ENCODE measurements around the gene EPS8.

EPS8 gene

DNA sequence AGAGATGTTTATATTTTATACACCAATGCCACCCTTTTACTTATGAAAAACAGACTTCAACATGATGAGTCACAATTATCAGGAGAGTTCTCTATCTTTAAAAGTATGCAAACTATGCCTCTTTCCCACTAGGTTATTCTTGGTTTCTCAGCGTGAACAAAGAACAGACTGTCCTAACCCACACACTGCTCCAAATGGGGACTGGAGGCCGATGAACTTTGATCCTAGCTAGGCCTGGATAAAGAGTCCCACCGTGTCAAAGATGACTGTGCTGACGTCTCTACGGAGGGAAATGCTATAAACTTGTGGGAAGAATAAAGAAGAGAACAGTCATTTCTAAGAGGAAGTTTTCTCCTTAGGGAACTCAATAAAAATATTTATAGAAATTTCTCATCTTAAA, 160.1 kb downstream of the EPS8 start:
- H3K9me3 ChIP-seq (ENCODE audit: insufficient read depth, low read depth, low read length): no peaks in the 10 kb centered on the region
- H3K79me2 ChIP-seq (ENCODE audit: insufficient read depth, low read length): no peaks in the 10 kb centered on the region
- no peak for TF ChIP-seq EZH2phosphoT487 (IDR thresholded peaks at IDR 0.05; ENCODE audit: borderline replicate concordance)
- TF ChIP-seq, protein P1, sequence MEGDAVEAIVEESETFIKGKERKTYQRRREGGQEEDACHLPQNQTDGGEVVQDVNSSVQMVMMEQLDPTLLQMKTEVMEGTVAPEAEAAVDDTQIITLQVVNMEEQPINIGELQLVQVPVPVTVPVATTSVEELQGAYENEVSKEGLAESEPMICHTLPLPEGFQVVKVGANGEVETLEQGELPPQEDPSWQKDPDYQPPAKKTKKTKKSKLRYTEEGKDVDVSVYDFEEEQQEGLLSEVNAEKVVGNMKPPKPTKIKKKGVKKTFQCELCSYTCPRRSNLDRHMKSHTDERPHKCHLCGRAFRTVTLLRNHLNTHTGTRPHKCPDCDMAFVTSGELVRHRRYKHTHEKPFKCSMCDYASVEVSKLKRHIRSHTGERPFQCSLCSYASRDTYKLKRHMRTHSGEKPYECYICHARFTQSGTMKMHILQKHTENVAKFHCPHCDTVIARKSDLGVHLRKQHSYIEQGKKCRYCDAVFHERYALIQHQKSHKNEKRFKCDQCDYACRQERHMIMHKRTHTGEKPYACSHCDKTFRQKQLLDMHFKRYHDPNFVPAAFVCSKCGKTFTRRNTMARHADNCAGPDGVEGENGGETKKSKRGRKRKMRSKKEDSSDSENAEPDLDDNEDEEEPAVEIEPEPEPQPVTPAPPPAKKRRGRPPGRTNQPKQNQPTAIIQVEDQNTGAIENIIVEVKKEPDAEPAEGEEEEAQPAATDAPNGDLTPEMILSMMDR (conservative IDR thresholded peaks at IDR 0.05; ENCODE audit: low read length): no peak
- H2AFZ ChIP-seq (ENCODE audit: low read length): no peak overlapping the region
- H3F3A ChIP-seq (ENCODE audit: low read depth): no peaks in the 10 kb centered on the region
- no peaks in the 10 kb centered on the region for H3K27me3 ChIP-seq (ENCODE audit: insufficient read depth, low read length, poor library complexity, severe bottlenecking)
- H3K9me2 ChIP-seq (replicated peaks; ENCODE audit: low read depth, low read length): no peaks in the 10 kb centered on the region
- no peak overlapping the region for H3K9ac ChIP-seq (ENCODE audit: low read depth, low read length, poor library complexity, severe bottlenecking)
- H3K4me1 ChIP-seq (ENCODE audit: insufficient read depth, low read length, poor library complexity, severe bottlenecking): no peaks in the 10 kb centered on the region
- no peaks in the 10 kb centered on the region for H4K20me1 ChIP-seq (ENCODE audit: insufficient read depth, low read length, poor library complexity, severe bottlenecking)
- no peak overlapping the region for H3K4me3 ChIP-seq (ENCODE audit: low read length, poor library complexity, severe bottlenecking)
- H3K36me3 ChIP-seq (ENCODE audit: insufficient read depth, low read length): no peaks in the 10 kb centered on the region
- H3K4me2 ChIP-seq (ENCODE audit: low read depth, low read length, poor library complexity, severe bottlenecking): no peak overlapping the region

GRCh38 chr12:15627995-15628945, 160.9 kb downstream of the EPS8 start:
- no peaks in the 10 kb centered on the region for H3K4me1 ChIP-seq (ENCODE audit: insufficient read depth, low read length, poor library complexity, severe bottlenecking)
- no peaks in the 10 kb centered on the region for H3K36me3 ChIP-seq (ENCODE audit: insufficient read depth, low read length)
- no peaks in the 10 kb centered on the region for H3K9me2 ChIP-seq (replicated peaks; ENCODE audit: low read depth, low read length)
- H3K79me2 ChIP-seq (ENCODE audit: insufficient read depth, low read length): no peaks in the 10 kb centered on the region
- H3K9ac ChIP-seq (ENCODE audit: low read depth, low read length, poor library complexity, severe bottlenecking): no peak overlapping the region
- no peak overlapping the region for H3K4me3 ChIP-seq (ENCODE audit: low read length, poor library complexity, severe bottlenecking)
- H4K20me1 ChIP-seq (ENCODE audit: insufficient read depth, low read length, poor library complexity, severe bottlenecking): no peaks in the 10 kb centered on the region
- TF ChIP-seq, protein P1 (conservative IDR thresholded peaks at IDR 0.05; ENCODE audit: low read length): no peak
- no peak for TF ChIP-seq EZH2phosphoT487 (IDR thresholded peaks at IDR 0.05; ENCODE audit: borderline replicate concordance)
- H2AFZ ChIP-seq (ENCODE audit: low read length): peak overlapping the region; percentile 51; the same call in 1 of the 2 replicates
- H3K27me3 ChIP-seq (ENCODE audit: insufficient read depth, low read length, poor library complexity, severe bottlenecking): no peaks in the 10 kb centered on the region
- H3K9me3 ChIP-seq (ENCODE audit: insufficient read depth, low read depth, low read length): no peaks in the 10 kb centered on the region
- no peak overlapping the region for H3K4me2 ChIP-seq (ENCODE audit: low read depth, low read length, poor library complexity, severe bottlenecking)
- no peaks in the 10 kb centered on the region for H3F3A ChIP-seq (ENCODE audit: low read depth)

DNA sequence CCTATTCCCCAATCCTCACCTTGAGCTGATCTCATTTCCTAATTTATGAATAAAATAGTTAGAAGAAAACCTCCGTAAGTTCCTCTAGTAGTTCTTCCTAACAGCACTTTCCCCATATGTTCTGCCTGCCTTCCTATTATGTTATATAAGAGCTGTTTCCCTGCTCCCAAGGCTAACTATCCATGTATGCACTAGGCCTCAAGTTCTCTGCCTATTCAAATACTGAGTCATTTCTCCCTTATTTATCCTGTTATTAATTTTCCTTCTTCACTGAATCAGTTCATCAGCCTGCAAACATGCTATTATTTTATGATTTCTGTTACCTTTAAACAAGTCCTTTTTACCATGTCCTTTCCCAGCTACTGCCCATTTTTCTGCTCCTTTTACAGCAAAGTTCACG, 164.1 kb downstream of the EPS8 start:
- H4K20me1 ChIP-seq (ENCODE audit: insufficient read depth, low read length, poor library complexity, severe bottlenecking): no peaks in the 10 kb centered on the region
- H2AFZ ChIP-seq (ENCODE audit: low read length): no peak overlapping the region
- H3K4me2 ChIP-seq (ENCODE audit: low read depth, low read length, poor library complexity, severe bottlenecking): no peak overlapping the region

More for the DNA sequence above, 164.1 kb downstream of the EPS8 start:
- H3K4me1 ChIP-seq (ENCODE audit: insufficient read depth, low read length, poor library complexity, severe bottlenecking): no peaks in the 10 kb centered on the region
- H3K9me3 ChIP-seq (ENCODE audit: insufficient read depth, low read depth, low read length): no peaks in the 10 kb centered on the region
- no peaks in the 10 kb centered on the region for H3K9me2 ChIP-seq (replicated peaks; ENCODE audit: low read depth, low read length)
- no peaks in the 10 kb centered on the region for H3K36me3 ChIP-seq (ENCODE audit: insufficient read depth, low read length)
- H3F3A ChIP-seq (ENCODE audit: low read depth): no peaks in the 10 kb centered on the region
- no peak overlapping the region for H3K4me3 ChIP-seq (ENCODE audit: low read length, poor library complexity, severe bottlenecking)
- TF ChIP-seq, protein P1 (conservative IDR thresholded peaks at IDR 0.05; ENCODE audit: low read length): no peak
- TF ChIP-seq EZH2phosphoT487 (IDR thresholded peaks at IDR 0.05; ENCODE audit: borderline replicate concordance): no peak
- no peak overlapping the region for H3K9ac ChIP-seq (ENCODE audit: low read depth, low read length, poor library complexity, severe bottlenecking)
- no peaks in the 10 kb centered on the region for H3K79me2 ChIP-seq (ENCODE audit: insufficient read depth, low read length)
- H3K27me3 ChIP-seq (ENCODE audit: insufficient read depth, low read length, poor library complexity, severe bottlenecking): no peaks in the 10 kb centered on the region
